ENCODE measurements around the gene ALDH4A1.

ALDH4A1 gene

GRCh38 chr1:18902523-18903290 is at the start of gene ALDH4A1:
TSS of gene ALDH4A1 (minus strand) at chr1:18902555. CDS start at chr1:18902523, 32 bp downstream.
- peak; percentile 99 for DNase-seq

- DNase-seq, result peak; percentile 92
These were observed 49.5 kb upstream of the ALDH4A1 start for GRCh38 chr1:18951818-18952391.

- peak; percentile 72 for DNase-seq
These were observed 49.1 kb upstream of the ALDH4A1 start for GRCh38 chr1:18951416-18951815.

GRCh38 chr1:18950401-18951026 is 48.2 kb upstream of the ALDH4A1 start:
- peak; percentile 33 for DNase-seq

GRCh38 chr1:18949686-18950400 is 47.5 kb upstream of the ALDH4A1 start:
- DNase-seq, result peak; percentile 48

- DNase-seq, result no peak
These were observed 46.7 kb upstream of the ALDH4A1 start for GRCh38 chr1:18948913-18949685.

GRCh38 chr1:18948048-18948912 is 45.9 kb upstream of the ALDH4A1 start:
- DNase-seq, result no peak

GRCh38 chr1:18947570-18947969 is 45.2 kb upstream of the ALDH4A1 start:
- DNase-seq, result no peak

GRCh38 chr1:18946550-18947381 is 44.4 kb upstream of the ALDH4A1 start:
- DNase-seq, result peak; percentile 60

- DNase-seq, result no peak
These were observed 43.1 kb upstream of the ALDH4A1 start for GRCh38 chr1:18945401-18945849.

GRCh38 chr1:18944810-18945209 is 42.5 kb upstream of the ALDH4A1 start:
- no peak for DNase-seq

GRCh38 chr1:18943914-18944572 is 41.7 kb upstream of the ALDH4A1 start:
- DNase-seq, result no peak

- no peak for DNase-seq
These were observed 40.8 kb upstream of the ALDH4A1 start for GRCh38 chr1:18943162-18943561.

- DNase-seq, result peak; percentile 32
These were observed 40.0 kb upstream of the ALDH4A1 start for GRCh38 chr1:18942340-18942739.

GRCh38 chr1:18941221-18942141 is 39.1 kb upstream of the ALDH4A1 start:
- DNase-seq, result no peak

- DNase-seq, result no peak
These were observed 38.1 kb upstream of the ALDH4A1 start for GRCh38 chr1:18940303-18941020.

GRCh38 chr1:18939398-18940302 is 37.3 kb upstream of the ALDH4A1 start:
- no peak for DNase-seq
